Germinal center (tissue), 1 donor: ENCODE measurements around the gene CARD14.

Source experiments
- DNase-seq: peaks from one replicate; pipeline ENCODE4 v3.0.0; 2012; ENCODE audit warnings: mixed read lengths, low spot score

The CARD14 gene

DNA sequence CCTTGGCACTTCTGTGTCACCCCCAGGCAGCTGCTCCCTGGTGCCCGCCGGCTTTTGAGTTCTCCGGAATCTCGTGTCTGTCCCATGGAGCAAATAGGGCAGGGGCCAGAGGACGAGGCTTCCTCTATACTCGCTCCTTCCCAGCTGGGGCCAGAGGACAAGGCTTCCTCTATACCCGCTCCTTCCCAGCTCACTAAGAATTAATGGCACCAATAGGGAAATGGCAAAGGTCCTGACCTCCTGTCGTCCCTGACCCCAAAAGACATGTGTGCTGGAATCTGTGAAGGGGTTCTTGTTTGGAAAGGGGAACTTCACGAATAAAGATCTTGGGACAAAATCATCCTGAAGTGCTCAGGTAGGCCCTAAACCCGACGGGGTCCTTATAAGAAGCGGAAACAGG is 42.7 kb downstream of the CARD14 start:
- no peak for DNase-seq

DNA sequence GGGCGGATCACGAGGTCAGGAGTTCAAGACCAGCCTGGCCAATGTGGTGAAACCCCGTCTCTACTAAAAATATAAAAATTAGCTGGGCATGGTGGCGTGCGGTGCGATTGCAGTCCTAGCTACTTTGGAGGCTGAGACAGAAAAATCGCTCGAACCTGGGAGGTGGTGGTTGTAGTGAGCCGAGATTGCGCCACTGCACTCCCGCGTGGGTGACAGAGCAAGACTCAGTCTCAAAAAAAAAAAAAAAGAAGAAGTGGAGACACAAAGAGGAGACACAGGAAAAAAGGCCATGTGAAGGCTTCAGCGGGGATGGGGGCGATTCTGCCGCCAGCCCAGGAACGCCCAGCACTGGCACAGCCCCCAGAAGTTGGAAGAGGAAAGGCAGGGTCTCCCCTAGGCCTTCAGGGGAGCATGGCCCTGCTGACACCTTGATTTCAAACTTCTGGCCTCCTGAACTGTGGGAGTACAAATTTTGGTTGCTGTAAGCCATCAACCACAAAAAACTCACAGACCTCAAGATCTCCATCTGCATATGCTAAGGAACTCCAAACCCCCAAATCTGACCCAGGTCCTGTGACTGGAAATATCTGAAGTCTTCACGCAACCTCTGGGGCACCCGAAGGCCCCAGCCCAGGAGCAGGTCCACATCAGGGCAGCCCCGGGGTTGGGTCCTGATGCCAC is 43.3 kb downstream of the CARD14 start:
- DNase-seq = no peak

DNA sequence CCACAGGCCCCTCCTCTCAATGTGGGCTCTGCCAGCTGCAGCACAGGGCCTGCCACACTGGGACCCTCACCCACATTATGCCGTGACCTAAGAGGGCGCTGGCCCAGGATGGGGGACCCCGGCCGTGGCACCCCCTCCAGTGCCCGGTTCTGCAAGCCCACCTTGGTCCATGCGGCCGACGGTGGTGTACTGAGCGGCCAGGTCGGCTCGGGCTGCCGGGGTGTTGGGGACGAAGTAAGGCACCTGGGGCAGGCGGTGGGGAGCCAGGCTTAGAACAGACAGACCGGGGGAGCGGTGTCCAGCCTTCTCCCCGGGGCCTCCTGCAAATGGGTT is 43.8 kb downstream of the CARD14 start:
- DNase-seq = no peak

DNA sequence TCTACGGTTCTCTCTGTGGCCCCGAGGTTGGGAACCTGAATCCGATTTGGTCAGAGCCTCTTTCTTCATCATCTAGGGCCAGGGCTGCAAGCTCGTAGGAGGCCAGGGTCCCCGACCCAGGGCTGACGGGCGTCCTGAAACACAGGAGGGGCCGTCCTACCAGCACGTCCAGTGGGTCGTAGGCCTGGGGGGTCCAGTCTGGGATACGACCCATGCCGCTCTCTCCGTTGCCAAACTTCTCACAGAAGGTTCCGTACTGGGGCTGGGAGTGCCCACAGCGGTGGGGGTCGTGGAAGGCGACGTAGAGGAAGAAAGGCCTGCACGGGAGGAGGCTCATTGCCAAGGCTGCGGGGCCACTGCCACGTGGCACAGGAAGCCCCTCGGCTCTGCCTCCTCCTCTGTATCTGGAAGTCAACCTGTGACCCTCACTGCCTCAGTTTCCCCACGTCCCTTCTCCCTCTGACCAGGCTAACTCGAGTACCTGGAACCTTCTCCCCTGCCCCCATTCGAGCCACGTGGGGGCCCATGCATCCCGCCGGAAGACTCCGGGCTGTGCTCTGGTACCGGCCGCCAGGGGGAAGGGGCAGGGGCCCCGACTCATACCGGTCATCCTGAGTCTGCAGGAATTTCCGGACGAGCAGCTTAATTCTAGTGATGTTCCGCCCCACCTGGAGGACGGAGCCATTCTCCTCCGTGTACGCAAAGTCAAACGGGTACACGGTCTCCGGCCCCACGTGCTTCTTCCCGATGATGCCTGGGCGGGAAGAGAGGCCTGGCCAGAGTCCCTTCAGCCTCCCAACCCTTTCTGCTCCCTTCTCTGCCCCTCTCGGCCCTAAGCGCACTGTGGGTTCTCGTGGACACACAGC is 44.4 kb downstream of the CARD14 start:
- DNase-seq = no peak

DNA sequence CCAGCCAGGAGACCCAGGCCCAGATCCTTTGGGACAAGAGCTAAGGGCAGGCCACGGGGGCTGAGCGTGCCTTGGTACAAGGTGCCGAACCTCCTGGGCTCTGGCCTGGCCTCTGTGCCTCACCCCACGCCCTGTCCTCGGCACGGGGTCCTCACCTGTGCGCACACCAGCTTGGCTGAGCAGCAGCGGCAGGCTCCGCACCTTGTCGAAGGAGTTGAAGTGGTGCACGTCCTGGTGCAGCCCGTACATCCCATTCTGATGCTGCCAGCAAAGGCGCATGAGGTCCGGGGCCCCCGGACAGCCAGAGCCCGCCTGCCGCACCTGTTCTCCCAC is 45.0 kb downstream of the CARD14 start:
- DNase-seq = no peak

DNA sequence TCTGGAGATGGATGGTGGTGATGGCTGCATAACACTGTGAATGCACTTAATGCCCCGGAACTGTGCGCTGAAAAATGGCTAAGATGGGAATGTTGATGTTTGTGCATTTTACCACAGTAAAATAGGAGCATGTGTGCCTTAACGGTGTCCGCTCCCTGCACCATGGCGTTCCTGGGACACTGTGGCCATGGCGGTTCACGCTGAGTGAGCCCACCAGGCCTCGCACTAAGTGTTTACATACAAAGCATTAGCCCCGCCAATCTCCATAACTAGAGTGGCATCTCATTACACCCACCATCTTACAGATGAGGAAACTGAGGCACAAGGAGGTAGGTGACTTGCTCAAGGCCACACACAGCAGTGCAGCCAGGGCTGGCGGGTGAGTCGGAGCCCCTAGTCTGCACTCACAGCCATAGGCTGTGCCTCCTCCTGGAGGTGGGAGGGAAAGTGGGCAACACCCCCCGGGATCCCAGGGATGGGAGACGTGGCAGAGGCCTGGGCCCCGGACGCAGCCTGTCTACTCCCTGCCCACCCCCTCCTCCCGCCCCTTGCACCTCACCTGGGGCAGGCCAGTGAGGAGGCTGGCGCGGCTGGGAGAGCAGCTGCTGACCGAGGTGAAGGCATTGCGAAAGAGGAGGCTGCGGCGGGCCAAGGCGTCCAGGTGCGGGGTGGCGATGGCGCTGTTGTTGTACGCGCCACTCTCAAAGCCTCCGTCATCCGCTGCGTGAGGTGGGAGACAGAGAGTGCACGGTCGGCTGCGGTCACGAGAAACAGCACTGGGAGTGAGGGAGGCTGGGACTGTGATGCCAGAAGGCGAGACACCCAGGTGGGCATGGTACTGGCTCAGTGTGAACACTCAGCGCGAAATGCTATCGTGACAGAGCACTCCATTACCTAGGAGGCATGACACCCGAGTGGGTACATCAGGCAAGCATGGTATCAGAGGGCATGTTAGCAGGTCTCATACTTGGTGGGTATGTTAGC is 46.9 kb downstream of the CARD14 start:
- DNase-seq = no peak

DNA sequence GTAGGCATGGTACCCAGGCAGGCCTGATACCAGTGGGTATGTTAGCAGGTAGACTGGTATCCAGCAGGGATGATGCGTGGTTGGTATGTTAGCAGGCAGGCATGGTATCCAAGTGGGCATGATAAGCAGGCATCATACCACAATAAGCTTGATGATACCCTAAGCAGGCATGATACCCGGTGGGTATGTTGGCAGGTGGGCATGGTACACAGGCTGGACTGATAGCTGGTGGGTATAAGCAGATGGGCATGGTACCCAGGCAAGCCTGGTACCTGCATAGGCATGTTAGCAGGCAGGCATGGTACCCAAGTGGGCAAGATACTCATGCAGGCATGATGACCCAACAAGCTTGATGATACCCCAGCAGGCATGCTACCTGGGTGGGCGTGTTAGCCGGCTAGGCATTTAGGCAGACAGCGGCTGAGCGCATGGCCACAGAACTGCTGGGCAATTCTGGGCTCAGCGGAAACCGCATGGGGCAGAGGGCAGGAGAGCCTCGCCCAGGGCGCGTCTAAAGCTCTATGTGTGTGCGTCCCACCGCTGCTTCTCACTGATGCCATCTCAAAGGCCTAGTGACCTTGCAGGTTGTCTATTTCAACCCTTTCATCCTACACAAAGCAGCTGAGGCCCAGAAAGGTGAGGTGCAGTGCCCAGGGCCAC is 48.0 kb downstream of the CARD14 start:
- DNase-seq = no peak

DNA sequence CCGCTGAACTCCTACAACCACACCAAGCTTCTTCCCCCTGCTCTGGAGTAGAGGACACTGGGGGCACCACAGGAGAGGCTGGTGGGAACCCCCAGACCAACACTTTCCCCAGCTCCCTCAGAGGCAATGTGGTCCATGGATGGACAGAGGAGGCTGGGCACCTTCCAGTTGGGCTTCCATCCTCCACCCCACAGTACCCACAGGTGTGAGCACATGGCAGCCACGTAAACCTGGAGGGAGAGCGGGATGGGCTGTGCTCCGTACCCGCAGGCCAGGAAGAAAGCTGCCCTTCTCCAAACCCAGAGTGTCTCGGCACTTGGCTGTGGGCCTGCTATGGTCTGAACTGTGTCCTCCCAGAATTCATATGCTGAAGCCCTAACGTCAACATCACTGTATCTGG is 48.6 kb downstream of the CARD14 start:
- DNase-seq = no peak

DNA sequence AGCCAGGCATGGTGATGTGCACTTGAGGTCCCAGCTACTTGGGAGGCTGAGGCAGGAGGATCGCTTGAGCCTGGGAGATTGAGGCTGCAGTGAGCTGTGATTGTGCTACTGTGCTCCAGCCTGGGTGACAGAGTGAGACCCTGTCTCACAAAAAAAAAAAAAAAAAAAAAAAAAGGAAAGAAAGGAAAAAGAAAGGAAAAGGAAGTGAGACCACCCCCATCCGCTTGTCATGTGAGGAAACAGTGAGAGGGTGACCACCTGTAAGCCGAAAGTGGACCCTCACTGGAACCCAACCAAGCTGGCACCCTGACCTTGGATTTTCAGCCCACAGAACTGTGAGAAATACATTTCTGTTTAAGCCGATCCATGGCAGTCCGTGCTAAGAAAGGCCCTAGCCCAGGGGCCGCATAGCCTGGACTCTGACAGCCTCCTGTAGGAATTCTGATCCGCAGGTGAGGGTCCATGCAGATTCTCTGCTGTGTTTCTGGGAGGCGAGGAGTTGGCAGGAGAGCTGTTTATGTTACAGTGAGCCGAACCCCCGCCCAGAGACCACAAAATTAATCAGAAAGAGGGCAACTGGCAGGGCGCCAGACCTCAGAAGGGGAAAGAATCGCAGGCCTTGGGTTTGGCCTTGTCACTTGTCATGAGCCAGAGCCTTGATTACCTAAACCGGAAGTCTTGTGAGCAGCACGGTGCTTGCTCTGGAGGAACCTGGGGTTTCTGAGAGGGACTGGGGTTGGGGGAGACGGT is 49.4 kb downstream of the CARD14 start:
- DNase-seq = peak; percentile 61

DNA sequence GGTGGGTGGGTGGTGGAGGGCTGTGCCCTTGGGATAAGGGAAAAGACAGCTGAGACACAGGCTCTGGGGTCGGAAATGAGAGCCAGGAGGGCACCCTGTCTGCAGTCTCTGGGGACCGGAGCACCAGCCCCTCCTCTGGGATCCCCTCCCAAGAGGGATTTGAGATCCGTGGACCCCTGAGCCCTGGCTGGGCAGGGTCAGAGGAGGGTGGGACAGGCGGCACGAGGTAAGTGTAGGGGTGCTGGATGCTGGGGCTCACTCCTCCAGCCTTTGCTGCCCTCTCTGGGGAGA is 49.9 kb downstream of the CARD14 start:
- peak; percentile 11 for DNase-seq

DNA sequence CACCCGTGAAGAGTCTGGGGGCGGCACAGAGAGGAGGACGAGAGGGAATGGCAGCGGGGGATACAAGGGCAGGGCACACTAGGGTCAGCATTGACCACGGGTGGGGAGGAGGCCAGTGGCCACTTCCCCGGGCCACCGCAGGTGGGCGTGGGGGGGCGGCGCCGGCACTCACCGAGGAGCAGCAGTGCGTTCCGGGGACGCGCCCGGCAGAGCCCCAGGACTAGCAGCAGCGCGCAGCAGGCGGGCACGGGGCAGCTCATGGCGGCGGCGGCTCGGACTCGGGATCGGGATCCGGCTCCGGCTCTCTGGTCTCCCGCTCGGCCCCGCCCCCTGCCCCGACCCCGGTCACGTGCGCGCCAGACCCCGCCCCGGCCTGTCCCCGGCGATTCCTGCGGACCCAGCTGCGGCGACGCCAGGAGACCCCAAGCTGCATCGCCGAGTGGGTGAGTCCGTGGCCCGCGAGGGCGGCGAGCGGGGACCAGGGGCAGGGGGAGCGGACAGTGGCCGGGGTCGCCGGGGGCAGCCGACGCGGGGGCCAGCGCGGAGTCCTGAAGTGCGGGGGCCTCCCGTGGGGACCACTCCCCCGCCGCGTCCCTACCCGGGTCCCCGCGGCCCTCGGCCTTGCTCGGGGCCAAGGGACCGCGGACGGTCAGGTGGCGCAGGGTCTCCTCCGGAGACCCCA is 50.4 kb downstream of the CARD14 start, which contains the start of the genes SGSH and SLC26A11:
TSS of gene SGSH (minus strand) at position 280 of the 682 bp plus-strand sequence. CDS start at position 260, 20 bp downstream.
TSS of gene SLC26A11 (plus strand) at position 374 of the 682 bp plus-strand sequence. CDS start 1,134 bp downstream, outside the sequence.
- peak; percentile 85 for DNase-seq

DNA sequence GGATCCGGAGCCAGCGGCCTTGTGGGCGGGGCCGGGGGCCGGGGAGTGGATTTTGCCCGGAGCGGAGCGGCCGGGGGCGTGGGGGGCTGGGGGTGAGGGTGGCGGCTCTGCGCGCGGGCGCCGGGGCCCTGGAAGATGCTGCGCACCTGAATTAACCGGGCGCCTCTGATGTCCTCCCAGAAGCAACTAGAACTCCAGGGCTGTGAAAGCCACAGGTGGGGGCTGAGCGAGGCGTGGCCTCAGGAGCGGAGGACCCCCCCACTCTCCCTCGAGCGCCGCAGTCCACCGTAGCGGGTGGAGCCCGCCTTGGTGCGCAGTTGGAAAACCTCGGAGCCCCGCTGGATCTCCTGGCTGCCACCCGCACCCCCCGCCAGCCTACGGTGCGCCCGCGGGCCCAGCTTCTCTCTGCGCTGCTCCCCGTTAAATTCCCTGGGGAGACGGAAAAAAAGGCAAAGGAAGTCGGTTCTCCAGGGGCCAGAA is 50.9 kb downstream of the CARD14 start:
- DNase-seq = peak; percentile 12

DNA sequence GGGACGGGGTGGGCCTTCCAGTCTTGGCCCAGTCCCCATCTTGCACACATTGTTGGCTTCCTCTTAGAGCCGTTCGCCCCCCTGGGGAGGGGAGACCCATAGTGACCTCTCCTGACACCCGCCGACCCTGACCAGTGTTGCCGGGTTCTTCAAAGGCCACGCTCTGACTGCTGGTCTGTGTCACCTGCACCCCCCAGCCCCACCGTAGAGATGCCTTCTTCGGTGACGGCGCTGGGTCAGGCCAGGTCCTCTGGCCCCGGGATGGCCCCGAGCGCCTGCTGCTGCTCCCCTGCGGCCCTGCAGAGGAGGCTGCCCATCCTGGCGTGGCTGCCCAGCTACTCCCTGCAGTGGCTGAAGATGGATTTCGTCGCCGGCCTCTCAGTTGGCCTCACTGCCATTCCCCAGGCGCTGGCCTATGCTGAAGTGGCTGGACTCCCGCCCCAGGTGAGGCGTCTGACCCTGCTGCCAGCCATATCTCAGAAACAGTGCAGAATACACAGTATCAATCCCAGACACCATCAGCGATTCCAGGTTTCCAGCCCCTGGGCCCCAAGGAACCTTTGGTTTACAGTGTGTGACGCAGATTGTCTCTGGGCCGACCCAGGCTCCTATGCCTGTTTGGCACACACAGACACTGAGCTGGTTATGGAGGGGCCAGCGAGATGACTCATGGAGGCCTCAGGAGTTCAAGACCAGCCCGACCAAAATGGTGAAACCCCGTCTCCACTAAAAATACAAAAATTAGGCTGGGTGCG is 51.7 kb downstream of the CARD14 start:
- DNase-seq = no peak

DNA sequence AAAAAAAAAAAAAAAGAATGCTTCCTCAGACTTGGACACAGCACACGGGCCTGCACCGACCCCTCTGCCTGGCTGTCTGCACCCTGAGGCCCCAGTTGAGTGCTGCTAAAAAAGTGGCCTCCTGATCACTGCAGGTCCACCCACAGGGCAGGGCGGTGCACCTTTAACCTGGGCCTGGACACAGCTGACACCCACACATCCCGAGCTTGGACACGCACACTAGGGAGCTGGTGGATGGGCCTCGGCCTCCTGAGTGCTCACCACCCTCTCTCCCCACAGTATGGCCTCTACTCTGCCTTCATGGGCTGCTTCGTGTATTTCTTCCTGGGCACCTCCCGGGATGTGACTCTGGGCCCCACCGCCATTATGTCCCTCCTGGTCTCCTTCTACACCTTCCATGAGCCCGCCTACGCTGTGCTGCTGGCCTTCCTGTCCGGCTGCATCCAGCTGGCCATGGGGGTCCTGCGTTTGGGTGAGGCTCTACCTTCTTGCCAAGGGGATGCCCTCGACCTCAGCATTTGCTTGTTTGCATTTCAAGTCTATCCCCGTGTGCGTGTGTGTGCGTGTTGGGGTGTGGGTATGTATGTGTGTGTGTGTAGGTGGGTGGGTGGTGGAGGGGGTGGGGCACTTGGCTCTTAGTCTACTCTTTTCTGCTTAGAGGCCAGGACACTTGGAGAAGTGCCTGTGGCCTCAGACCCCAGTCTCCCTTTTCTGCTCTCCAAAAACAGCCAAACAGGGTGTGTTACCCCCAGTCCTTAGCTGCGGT is 52.7 kb downstream of the CARD14 start:
- no peak for DNase-seq

DNA sequence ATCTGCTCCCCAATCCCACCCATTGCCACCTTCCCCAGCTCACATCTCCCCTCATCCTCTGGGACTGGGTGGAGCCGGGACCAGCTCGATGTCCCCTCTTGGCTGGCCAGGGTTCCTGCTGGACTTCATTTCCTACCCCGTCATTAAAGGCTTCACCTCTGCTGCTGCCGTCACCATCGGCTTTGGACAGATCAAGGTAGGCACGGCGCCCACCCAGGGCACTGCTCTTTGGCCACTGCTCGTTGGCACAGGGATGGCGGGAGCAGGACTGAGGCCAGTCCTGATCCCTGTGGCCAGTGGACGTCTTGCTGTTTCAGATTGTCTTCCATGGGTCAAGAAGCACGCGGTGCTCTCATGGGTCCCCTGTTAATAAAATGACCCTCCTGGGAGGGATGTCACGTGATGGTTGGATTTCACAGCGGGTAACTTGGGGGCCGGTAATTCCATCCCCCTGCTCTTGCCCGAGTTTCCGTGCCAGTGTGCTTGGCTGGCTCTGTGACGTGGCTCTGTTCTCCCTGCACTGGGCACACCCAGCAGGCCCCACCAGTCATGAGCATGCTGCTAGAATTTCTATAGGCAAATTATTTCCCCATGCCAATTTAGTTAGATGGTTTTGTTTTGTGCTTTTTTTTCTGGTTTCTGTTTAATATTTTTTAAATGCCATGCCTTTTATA is 53.4 kb downstream of the CARD14 start:
- no peak for DNase-seq

DNA sequence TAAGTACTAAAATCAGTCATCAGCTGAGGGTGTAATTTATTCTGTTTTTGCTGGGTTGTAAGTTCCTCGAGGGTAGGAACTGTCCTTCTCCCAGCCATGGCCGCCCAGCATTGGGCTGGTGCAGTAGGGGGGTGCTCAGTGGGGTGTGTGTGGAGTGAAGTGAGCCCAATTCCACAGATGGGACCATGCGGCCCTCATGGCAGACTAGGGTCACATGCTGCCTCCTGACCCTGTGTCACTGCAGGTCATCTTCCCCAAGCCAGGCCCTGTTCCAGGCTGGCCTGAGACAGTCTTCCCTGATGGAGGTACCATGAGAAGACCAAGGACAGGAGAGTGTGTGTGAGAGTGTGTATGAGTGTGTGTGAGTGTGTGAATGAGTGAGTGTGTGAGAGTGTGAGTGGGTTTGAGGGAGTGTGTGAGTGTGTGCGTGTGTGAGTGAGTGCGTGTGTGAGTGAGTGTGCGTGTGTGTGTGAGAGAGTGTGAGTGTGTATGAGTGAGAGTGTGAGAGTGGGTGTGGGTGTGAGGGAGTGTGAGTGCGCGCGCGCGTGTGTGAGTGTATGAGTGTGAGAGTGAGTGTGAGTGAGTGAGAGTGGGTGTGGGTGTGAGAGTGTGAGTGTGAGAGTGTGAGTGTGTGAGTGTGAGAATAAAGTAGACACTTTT is 54.1 kb downstream of the CARD14 start:
- no peak for DNase-seq

DNA sequence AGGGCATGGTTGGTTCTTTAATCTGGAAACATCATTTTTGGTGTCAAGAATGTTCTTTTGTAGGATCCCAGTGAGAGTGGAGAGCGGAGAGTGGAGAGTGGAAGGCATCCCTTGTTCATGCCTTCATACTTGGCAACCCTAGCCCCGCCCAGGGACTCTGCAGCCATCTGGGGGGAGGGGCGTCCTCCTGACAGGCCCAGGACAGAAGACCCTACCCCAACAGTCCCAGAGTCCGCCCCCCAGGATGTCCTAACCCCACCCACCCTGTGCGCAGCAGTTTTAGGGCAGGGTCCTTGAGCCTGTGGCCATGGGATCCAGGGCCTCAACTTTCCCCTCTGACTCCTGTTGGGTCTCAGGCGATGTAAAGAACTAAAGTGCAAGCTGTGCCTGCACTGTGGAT is 54.9 kb downstream of the CARD14 start:
- DNase-seq = no peak

DNA sequence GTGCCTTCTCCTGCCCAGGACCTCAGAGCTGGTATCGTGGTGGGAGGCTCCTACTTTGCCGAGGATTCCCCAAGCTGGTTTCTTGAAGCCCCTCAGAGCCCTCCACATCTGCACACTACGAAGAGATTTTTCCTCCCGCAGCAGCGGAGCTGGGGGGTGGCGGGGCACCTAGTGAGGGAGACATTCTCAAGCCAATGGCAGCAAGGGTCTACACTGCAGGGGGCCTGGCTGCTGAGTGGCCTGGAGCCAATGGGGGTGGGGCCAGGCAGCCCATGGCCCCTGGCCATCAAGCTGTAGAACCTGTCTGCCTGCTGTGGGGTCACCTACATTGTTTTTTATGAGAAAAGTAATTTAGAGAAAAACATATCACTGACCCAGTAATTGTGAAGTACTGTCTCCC is 55.4 kb downstream of the CARD14 start:
- no peak for DNase-seq
